HG03469 (cell line): ENCODE measurements around the gene SNRNP48.

Experiments
- ATAC-seq: cut with Tn5 transposase; IDR thresholded peaks from one replicate; pipeline ENCODE4 v1.9.1; 2021; ENCODE audit warnings: mild to moderate bottlenecking, moderate library complexity, moderate number of reproducible peaks; ENCODE audit not compliant: unreplicated experiment

SNRNP48 gene

DNA sequence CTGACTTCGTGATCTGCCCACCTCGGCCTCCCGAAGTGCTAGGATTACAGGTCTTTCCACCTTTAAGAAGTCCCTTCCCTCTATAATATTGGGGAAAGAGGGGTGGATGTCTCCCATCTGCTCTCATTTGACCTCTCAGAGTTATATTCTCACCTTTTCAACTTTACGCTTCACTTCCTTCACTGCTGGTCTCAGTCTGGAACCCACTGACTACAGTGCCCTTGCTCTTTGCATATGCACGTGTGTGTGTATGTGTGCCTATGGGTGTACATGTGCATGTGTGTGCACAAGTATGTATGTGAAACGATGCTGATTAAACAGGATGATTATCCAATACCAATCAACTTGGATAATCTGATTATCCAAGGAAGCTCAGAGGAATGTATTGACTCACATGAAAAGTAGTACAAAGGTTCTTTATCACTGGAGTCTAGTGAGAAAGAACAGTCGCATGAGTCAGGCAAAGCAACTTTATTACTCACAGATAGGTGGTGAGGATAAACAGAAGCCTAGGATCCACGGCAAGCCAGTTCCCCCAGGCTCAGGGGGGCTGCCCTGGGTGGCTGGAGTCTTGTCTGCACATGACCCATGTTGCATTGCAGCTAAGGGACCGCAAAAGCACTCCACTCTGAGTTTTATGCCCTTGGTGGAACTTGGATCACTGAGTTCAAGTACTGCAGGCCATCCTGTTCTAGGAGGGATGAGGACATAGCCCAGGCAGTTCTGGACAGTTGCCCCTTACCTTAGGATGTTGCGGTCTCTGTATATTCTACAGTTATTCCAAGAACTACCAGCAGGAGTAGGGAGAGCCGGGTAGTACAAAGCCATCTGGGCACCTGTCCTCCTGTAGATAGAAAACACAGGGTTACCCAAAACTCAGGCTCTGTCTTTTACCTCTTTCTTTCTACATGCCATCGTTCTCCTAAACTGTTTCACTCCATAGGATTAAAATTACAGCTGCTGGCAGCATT is 50.9 kb downstream of the SNRNP48 start:
- no peak for ATAC-seq

DNA sequence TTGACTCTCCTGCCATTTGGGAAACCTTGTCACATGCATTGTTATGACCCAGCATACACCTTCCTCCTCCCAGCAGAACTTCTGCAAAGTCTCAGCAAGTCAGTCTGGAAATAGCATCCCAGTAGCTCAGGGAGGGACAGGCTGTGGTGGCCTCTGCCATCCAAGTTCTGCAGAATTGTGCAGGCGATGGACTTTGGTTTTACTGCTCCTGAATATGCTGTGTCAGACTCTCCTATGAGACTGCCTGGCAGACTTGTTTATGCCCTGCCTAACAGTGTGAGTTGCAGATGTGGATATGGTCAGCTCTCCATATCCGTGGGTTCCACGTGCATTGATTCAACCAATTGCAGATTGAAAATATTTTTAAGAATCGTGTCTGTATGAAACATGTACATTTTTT is 52.8 kb downstream of the SNRNP48 start:
- ATAC-seq: no peak

DNA sequence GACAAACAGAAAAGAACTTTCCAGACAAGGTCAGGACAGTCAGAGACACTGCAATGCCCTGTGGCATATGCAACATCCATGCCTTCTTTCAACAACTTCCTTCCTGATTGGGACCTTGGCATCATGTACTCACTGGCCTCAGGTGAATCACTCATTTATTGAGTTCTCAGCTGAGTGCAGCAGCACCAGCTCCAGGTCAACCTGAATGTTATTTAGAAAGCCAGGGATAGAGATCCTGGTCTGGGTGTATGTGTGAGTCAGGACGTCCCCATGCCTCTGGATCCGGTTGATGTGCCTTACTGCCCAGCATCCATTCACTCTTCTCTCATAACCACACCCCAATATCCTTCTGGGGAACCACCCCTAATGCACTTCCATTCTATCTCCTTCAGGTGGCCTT is 54.4 kb downstream of the SNRNP48 start:
- no peak for ATAC-seq

DNA sequence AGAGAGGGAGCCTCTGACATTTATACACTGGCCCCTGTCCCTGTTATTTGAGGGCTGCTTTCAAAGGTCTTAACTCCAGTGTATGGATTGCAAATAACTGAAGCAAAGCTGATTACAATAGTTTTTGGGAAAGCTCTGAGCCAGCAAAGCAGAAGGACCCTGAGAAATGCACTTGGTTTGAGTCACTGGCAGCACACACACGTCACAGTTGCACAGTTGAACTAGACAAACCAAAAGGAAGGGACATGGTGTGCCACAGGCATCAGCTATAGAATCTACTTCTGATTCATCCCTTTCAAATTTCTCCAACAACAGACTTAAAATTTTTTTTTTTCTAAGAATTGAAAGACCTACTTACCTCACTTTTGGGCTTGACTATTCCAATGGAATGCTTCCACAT is 56.4 kb downstream of the SNRNP48 start:
- ATAC-seq: no peak

DNA sequence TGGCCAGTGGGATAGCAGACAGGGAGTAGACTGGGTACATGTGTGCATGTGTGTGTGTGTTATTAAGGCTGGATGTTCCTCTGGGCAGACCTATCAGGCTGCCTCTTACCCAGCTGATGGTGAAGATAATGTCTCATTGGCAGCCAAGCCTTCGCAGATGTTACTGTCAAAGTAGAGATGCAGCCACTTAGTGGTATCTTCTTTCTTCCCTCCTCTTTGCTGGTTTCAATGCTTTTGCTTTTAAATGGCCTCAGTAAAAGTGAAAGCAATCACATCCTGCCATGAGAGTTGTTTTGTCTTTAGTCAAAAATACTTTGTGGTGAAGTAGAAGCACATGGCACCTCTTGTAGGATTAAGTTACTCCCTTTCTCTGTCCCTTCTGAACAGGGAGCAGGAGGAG is 57.5 kb downstream of the SNRNP48 start:
- ATAC-seq: peak; percentile 68

DNA sequence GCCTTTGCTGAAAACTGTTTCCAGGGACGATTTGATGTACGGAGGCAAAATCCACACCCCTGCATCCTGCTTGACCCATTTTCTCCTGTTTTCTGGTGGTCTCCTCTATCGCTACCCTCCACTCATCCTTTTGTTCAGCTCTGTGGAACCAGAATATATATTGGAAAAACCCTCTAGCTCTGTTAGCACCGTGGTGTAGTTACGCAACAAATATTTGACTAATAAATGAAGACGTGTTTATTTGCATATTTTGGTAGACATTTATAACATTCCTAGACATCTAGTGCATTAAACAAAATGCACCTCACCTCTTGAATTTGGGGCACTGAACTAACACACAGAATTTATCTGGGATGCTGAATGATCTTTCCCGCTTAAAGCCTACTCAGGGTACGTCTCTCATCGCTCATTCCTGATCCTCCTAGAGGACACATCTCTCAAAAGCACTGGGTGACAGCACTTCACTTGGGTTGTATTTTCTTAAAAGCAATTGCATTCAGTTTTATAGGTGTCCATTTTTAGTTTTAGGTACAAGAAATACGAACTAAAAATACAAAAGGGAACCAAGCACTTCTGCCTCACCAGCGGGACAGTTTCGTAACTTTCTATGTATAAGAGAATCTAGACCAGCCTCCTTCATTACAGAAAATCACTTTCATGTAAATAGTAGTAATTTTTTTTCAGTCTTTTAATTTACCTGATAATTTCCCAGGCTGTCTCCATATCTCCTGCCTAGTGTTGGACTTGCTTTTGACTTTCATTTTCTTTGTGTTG is 59.2 kb downstream of the SNRNP48 start:
- no peak for ATAC-seq

DNA sequence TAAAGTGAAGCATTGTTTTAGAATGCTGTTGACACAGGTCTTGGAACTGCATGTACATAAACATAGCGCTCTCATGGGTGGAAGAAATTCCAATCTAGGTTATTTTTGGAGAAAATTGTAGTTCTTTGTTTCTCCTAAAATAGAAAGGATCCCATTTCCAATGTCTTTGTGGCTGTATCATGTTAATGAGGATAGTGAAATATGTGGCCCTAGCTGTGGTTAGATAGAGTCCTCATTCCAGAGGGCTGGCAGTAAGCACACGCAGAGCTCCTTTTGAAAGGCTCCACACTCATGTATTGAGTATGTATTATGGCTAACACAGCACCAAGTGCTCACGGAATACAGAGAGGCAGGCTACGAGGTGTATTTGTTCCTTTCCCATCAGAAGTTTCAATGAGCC is 60.9 kb downstream of the SNRNP48 start:
- ATAC-seq: no peak

DNA sequence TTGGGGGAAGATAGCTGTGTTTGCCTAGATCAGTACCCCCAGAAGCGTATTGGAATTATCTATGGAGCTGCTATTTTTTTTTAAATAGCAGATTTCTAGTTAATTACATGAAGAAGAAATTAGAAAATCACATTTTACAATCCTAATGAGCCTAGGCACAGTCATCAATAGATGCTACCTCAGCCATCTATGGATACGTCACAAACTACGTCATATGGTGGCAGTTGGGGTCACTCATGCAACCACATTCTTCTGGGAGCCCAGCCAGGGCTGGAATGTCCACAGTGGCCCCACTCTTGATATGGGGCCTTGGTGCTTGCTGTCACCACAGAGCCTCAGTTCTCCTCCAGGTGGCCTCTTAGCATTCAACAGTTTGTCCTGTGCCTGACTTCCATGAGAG is 63.0 kb downstream of the SNRNP48 start:
- no peak for ATAC-seq

DNA sequence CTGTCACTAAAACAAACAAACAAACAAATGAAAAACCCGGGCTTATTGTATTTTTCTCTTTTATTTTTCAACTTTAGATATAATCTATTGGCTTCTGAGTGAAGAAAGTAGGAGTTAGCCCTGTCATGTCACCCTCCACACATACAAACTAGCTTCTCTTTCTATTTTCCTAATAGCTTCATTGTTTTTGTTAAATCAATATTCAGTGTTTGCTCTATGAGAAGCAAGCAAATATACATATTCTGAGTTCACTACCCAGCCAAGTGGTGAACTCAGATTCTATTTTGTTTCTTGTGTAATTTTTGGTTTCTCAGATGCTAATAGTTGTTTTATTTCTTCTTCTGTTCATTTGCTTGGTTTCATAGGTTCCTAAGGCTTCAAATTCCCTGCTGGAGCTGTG is 66.4 kb downstream of the SNRNP48 start:
- ATAC-seq: no peak

DNA sequence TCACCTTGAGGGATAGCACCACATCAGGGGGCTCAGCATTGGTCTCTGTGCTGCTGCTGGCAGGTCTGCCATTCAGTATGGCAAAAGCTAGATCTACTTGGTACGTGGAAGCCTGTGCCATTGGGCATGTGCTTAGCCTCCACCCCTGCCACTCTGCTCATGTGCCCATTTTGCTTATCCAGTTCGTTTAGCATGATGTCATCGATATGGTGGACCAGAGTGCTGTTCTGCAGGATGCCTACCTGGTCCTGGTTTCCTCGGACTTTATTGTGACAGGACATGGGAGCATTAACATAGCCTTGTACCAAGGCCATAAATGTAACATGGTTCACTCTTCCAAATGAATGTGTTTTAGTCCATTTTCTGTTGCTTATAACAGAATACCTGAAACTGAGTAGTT is 68.5 kb downstream of the SNRNP48 start:
- no peak for ATAC-seq

DNA sequence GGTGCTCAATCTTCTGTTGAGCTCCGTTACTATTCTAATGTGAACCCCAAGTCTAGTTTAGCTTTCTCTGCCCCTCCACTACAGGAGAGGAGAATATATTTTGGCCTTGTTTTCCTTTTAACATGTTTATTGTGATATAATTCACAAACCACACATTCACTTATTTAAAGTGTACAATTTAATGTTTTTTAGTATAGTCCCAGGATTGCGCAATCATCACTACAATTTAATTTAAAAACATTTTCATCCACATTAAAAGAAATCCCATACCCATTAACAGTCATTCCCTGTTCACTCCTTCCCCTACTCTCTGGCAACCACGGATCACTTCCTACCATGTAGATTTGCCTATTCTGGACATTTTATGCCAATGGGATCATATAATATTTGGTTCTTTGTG is 71.4 kb downstream of the SNRNP48 start:
- ATAC-seq: no peak
